Caki2 (cell line): ENCODE results near the gene DNAH3. TPM values are rescaled to one million over a fixed set of nuclear protein-coding genes. Genes with fewer than 3 reads are reported as not detected.
"Not testable (repeated sequence)": the region's sequence is repeated elsewhere in the genome, so short reads cannot be mapped to it uniquely, and the experiment has no call there.

ENCODE experiments used
- DNase-seq: peaks from one replicate; pipeline ENCODE4 v3.0.0-alpha.2; 2015; ENCODE audit warnings: low read depth
- in situ Hi-C: cut with HindIII; loops from 2 replicates; pipeline ENCODE4 v1.10.0; 2016; ENCODE audit warnings: low sequenced_read_pairs, low pct_unique_long_range_greater_than_20kb, mixed read lengths
- total RNA-seq: library from RNA; depleted of rRNA; stranded (reverse); fragments of >200 nt; shearing (Covaris generic); gene quantifications from 2 replicates; pipeline ENCODE4 v1.2.3, GENCODE V29; 2014; ENCODE audit warnings: low replicate concordance

DNAH3 gene
- total RNA-seq, 1 experiment from 2014 or later, result 0.17 TPM

GRCh38 chr16:21175397-21175796, 24.8 kb upstream of the DNAH3 start:
- in situ Hi-C loops, result no loop called here
- no peak for DNase-seq

- in situ Hi-C loops, result no loop called here
Observed at GRCh38 chr16:21172650-21173049, 22.0 kb upstream of the DNAH3 start.

GRCh38 chr16:21170116-21170515, 19.5 kb upstream of the DNAH3 start:
- in situ Hi-C loops, DNase-seq: not testable (repeated sequence)

More at GRCh38 chr16:21172650-21173049, 22.0 kb upstream of the DNAH3 start:
- DNase-seq, result no peak

- peak; percentile 66 for DNase-seq
- in situ Hi-C loops, result no loop called here
Observed at GRCh38 chr16:21169249-21169981, 18.8 kb upstream of the DNAH3 start.

GRCh38 chr16:21167929-21168602, 17.4 kb upstream of the DNAH3 start:
- in situ Hi-C loops, result no loop called here
- peak; percentile 32 for DNase-seq

GRCh38 chr16:21167360-21167759, 16.7 kb upstream of the DNAH3 start:
- DNase-seq, result peak; percentile 99
- in situ Hi-C loops, result no loop called here

- in situ Hi-C loops, result no loop called here
- DNase-seq, result peak; percentile 64
Observed at GRCh38 chr16:21166561-21166961, 15.9 kb upstream of the DNAH3 start.

GRCh38 chr16:21164521-21165168, 14.0 kb upstream of the DNAH3 start:
- in situ Hi-C loops, result no loop called here
- DNase-seq, result no peak

- in situ Hi-C loops, result no loop called here
- DNase-seq, result no peak
Observed at GRCh38 chr16:21163576-21163975, 12.9 kb upstream of the DNAH3 start.

GRCh38 chr16:21162661-21163151, 12.1 kb upstream of the DNAH3 start:
- DNase-seq, result peak; percentile 68
- in situ Hi-C loops, result no loop called here

- no peak for DNase-seq
- in situ Hi-C loops, result no loop called here
Observed at GRCh38 chr16:21161211-21161610, 10.6 kb upstream of the DNAH3 start.

GRCh38 chr16:21160276-21160675, 9.6 kb upstream of the DNAH3 start:
- no peak for DNase-seq
- in situ Hi-C loops, result no loop called here

- DNase-seq, result peak; percentile 49
- in situ Hi-C loops, result no loop called here
Observed at GRCh38 chr16:21159281-21159951, 8.8 kb upstream of the DNAH3 start.

- in situ Hi-C loops, result no loop called here
- DNase-seq, result peak; percentile 86
Observed at GRCh38 chr16:21158208-21159110, 7.8 kb upstream of the DNAH3 start, which contains the start of gene LDAF1. Gene LDAF1, plus strand, starts transcription at chr16:21158674. Its CDS starts 2,509 bp downstream, at chr16:21161183.

- DNase-seq, result no peak
- in situ Hi-C loops, result no loop called here
Observed at GRCh38 chr16:21157632-21158031, 7.0 kb upstream of the DNAH3 start.

GRCh38 chr16:21156767-21157467, 6.3 kb upstream of the DNAH3 start:
- in situ Hi-C loops, result no loop called here
- DNase-seq, result peak; percentile 82

GRCh38 chr16:21156011-21156410, 5.4 kb upstream of the DNAH3 start:
- DNase-seq, in situ Hi-C loops: not testable (repeated sequence)
